CD4-positive, alpha-beta T cell treated with Interferon gamma for 1 hour (primary cell): ENCODE data around the gene ECE1.

Experiments used
- DNase-seq: peaks from one replicate; pipeline ENCODE4 v3.0.0-alpha.2; 2020

Gene ECE1

DNA sequence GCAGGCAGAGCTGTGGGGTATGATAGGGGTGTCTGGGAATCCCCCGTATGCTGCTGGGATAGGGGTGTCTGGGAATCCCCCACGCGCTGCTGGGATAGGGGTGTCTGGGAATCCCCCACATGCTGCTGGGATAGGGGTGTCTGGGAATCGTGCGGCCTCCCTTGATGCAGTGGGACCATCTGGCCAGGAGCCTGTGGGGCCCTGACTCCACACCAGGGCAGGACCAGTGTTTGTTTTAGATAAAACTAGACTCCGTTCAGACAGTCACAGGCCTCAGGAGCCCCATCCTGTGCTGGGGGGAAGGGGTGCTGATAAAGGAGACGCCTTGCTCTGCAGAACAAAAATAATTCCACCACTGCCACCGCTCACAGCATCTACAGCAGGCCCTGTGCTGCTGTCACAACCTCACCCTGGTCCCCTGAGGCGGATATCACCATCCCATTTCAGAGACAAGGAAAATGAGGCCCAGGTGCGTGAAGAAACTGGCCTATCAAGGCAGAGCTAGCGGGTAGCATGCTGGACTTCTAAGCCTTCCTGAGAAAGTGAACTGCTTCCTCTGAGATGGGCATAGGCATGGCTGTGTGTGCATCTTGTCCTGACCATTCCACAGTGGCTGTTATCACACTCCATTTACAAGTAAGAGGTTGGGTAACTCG, 24.0 kb downstream of the ECE1 start:
- no peak for DNase-seq

DNA sequence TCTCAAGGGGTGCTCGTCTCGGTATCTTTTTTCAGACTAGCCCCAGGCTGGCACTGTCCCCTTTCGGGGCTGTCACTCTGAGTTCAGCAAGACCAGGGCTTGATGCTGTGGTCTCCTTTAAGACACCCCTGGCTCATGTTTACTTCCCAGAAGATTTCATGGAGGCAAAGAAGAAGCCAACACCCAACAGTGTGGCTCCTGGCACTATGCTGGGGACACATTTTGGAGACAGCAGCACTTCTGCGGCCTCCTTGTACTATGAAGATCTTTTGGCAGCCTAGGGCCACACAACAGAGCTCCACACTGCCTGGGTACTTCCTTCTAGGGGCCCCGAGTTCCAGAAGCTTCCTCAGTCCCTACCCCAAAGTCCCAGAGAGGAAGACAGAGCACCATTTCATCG, 24.6 kb downstream of the ECE1 start:
- DNase-seq, result no peak

DNA sequence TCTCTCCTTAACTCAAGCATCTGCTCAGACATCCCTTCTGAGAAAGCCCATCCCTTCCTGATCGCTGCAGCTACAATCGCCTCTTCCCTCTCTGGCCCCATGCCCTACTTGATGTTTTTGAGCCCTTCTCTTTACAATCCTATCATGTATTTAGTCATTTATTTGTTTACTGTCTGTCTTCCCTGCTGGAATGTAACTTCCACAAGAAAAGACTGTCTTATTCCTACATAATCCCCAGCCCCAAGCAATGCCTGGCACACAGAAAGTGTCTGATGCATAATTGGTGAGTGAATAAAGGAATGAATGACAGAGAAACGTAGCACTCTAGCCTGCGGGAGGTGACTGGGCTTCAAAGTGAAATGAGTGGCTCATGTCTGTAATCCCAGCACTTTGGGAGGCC, 25.4 kb downstream of the ECE1 start:
- no peak for DNase-seq

DNA sequence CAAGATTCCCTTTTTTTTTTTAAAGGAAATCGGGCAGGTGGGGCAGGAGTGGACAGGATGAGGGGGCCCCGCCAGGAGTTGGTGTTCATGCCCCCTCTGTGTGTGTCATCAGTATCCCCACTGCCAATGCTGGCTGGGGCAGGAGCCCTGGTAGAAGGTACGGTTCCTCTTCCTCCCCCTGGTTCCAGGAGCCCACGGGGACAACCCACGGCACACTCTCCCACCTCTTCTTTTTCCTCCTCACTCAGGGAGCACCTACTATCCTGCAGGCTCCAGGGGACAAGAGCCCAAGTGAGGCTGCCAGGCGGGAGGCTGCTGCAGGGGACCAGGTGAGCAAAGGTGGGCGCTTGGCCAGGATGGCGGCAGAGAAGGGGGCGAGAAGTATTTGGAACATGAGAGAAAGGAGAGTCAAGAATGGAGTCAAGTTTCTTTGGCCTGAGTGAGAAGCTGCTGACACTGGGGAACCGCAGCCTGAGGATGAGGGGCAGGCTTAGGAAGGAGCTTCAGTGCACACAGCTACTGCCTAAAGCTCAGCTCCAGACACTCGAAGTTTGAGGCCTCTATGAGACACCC, 26.5 kb downstream of the ECE1 start:
- no peak for DNase-seq

DNA sequence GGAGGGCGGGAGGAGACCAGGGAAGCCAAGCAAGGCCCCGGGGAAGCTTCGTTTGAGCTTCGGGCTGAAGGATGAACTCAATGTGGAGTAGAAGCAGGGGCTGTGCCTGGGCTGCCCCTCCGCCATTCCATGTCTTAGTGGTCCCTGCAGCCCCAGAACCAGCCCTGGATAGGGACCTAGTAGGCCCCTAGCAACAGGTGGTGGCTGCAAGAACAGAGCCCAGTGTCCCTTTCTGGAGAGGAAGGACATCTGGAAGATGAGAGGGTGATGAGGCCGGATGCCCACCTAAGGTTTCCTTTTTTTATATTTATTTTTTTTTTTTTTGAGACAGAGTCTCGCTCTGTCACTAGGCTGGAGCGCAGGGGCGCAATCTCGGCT, 27.2 kb downstream of the ECE1 start:
- no peak for DNase-seq

DNA sequence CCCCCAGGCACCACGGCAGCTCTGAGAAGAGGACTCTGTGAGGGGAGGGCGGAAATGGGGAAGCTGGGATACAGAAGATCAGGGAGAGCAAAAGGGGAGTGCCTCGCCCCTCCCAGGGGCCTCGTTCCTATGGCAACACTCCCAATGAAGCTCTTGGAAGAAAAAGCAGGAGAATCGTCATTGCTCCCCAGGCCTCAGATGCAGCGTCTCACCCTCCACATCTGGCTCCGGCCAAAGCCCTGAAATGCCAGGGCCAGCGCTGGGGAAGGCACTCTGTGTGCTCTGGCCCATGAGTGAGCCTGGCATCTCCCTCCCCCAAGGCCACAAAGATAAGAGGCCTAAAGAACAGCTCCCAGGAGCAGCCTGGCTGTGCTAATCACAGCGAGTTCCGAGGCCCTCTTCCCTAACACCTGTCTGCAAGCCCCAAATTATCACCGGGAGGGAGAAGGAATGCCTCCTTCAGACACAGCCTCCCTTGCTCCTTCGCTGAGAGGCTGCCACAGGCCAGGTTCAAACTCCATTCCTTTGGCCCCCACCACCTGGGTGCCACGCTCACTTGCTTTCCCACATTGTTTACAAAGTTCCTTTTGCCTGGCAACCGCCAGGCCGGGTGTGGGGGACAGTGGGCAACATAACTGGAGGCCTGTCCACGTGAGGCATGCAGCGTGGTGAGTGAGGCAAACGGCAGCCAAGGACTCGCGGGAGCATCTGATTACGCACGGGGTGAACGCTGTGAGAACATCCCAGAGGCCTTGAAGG, 27.8 kb downstream of the ECE1 start:
- no peak for DNase-seq

DNA sequence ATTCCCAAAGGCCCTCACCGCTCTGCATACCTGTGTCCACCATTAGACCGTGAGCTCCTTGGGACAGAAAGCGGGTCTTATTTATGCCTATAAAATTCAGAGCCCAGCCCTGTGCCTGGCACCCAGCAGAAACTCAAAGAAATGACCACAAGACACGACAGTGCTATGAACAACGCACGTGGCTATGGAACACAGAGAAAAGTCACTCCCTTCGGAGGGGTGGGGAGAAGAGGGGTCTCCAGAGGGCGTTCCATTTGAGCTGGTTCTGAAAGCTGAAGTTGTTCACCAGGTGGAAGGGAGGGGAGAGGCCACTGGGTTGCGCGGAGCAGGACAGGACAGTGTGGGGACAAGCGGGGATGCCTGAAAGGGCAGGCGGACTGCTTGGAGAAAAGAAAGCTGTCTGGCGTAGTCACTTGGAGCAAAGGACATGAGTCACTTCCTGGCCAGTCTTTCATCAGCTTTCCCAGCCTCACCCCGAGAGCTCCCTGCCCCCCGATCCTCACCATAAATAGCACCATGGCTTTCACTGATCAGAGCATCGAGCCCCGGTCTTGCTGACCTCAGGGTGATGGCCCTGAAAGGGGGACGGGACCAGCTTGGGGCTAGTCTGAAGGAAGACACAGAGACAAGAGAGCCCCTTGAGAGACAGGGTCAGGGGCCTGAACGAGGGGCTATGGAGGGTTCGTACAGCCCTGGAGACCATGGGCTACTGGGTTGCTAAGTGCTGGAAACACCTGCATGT, 28.5 kb downstream of the ECE1 start:
- peak; percentile 58 for DNase-seq

DNA sequence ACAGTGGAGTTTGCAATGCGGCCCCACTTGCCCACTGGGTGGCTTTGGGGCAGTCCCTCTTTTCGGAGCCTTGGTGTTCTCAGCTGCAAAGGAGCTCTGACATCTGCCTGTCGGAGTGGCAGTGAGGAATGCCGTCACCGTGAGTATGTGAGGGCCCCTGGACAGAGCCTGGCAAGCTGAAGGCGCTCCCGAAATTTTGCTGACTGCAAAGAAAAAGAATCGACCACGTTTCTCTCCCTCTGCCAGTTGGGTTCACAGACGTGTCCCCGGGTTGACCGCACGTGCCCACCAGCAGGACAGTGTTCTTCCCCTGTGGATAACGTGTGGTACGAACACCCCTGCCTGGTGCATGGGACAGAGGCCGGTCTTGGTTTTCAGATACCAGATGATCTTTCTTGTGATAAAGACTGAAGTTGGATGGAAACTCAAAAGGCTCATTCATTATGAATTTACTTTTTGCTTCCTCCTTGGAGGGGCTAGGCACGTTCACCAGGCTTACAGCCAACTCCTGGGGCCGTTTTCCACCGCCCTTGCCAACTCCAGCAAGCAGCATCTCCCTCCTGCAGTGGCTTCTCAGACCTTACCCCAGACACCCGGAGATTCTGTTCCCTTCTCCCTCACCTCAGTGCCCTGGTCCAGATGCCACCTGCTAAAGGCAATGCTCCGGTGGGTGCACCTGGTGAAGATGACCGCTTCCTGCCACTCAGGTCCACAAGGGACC, 29.7 kb downstream of the ECE1 start:
- DNase-seq, result no peak

DNA sequence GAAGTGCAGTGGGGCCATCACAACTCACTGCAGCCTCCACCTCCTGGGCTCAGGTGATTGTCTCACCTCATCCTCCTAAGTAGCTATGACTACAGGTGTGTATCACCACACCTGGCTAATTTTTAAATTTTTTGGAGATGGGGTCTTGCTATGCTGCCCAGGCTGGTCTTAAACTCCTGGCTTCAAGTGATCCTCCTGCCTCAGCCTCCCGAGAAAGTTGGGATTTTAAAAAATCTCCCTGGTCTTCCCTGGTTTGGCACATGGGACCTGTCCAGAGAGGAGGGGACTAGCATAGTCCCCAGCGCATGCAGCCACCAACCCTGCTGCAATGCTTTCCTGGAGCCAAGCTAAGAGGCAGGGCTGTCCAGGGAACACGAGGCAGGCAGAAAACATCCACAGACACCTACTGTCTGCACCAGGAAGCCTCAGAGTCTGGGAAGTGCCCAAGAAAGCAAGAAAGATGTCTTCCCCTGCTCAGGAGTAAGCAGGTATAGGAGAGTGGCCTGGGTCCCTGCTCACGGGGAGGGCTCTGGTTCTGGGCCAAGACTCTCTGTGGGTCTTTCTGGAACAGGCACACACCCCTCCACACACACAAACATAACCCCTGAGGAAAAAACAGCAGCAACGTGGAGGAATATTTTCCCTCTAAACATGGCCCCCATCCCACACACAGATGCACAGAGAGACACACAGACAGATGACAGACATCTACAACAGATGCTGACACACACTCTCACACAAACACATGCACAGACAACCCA, 30.8 kb downstream of the ECE1 start:
- no peak for DNase-seq

DNA sequence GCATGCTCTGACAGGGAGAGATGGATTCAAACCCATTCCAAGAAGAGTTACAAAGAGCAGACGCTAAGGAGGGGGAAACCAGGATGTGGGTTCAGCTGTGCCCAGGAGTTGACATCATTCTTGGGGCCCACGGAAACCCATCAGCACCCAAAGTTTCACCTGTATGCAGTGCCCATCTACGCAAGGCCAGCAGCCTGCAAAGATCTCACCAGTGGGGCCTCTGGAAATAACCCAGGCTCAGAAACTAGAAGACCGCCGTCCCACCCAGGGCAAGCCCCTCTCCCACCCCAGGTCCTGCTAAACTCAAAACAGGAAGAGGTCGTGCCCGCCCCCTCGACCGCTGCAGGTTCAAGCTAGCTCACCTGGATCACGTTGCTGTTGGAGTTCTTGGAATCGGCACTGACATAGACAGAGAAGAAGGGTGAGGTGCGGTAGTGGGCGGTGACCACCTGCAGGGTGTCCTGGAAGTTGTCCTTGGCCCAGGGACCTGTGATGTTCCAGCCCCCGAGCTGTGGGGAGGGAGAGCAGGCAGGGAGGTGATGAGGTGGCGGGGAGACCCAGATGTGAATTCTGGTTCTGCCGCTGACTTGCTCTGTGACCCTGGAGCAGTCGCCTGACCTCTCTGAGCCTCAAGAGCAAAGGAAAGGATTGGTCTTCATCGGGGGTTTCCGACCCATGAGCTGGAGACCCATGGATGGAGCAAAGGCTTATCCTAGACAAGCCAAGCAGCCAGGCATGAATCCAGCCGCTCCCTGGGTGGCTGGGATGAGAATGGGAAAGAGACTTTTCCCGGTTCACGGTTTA, 31.7 kb downstream of the ECE1 start:
- DNase-seq, result no peak

DNA sequence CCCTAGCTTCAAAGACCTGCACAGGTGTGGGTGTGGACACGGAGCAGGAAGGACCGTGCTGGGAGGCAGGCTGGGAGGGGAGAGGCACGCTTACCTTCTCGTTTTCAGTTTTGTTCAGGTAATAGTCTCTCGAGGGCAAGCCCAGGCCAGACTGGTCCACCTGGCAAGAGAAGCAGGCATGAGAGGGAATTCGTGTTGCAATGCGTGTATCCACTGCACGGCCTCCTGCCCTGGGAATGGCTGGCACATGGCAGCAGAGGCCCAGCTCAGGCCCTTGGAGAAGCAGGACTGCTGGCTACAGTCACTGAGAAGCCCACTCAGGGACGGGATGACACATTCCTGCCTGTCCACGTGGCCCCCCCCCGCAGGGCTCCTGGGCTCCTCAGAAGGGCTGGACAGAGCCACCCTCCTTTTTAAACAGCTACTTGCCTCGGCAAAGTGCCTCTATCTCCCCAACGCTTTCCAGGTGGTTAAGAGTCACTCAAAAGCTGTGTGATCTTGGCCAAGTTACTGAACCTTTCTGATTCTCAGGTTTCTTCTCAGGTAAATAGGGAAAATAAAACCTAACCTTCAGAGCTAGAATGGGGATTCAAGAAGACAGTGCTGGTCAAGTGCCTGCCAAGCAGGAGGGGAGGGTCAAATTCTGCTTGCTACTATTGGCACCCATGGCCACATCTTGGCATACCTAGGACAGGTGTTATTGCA, 32.7 kb downstream of the ECE1 start:
- no peak for DNase-seq

DNA sequence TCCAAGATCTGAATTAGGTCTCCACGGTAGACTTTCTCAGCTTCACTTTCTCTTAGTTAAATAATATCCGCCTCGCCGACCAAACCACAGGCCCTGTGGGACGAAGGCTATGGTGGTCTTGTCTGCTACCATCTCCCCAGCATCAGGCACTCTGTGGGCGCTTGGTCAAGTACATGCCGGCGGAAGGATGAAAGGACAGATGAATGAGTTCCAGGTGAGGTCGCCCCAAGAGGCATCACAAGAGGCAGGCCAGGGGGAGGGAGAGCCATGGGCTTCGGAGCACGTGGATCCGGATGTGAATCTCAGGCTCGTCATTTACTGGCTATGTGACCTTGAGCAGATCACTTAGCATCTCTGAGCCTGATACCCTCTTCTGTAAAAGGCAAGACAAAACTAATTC, 33.5 kb downstream of the ECE1 start:
- no peak for DNase-seq

DNA sequence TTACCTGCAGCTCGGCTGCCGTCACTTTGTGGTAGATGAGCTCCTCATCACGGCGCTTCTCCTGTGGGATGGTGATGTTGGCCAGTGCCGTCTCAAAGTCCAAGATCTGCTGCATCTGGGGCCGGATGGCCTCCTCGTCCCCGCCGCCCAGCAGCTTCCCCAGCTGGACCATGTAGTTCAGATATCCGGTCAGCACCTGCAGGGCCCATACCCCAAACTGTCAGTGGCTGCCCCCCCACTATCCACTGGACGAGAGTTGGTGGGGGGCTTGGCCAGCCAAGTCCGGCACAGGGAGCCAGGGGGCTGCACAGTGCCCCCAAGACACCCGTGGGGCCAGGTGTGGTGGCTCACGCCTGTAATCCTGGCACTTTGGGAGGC, 34.3 kb downstream of the ECE1 start:
- DNase-seq, result no peak

DNA sequence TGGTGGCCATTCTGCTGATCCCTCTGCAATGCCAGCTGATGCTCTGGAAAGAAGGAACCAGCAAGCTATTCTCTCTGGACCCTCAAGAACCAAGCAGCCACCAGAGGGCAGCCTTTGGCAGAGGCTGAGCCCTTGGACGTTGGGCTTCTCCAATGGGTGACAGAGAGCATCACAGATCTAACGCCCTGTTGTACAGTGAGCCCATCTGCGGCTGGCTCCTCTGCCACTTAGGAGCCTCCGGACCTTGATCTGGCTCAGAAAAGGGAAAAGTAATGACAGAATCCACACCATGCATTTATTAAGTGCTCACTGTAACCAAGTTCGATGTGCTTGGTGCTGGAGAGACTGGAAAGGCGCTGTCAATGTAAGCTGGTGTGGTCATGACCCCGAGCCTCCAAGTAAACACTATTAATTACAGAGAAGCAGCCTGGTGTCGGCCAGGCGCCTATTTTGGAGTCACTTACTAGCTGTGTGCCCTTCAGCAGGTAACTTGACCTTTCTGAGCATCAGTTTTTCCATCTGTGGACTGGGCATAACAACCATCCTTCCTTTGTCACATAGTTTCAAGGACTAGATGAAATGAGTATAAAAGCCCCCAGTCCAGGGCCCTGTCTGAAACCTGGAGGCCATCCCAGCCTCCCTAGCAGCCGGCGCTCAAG, 34.9 kb downstream of the ECE1 start:
- DNase-seq, result peak; percentile 79

DNA sequence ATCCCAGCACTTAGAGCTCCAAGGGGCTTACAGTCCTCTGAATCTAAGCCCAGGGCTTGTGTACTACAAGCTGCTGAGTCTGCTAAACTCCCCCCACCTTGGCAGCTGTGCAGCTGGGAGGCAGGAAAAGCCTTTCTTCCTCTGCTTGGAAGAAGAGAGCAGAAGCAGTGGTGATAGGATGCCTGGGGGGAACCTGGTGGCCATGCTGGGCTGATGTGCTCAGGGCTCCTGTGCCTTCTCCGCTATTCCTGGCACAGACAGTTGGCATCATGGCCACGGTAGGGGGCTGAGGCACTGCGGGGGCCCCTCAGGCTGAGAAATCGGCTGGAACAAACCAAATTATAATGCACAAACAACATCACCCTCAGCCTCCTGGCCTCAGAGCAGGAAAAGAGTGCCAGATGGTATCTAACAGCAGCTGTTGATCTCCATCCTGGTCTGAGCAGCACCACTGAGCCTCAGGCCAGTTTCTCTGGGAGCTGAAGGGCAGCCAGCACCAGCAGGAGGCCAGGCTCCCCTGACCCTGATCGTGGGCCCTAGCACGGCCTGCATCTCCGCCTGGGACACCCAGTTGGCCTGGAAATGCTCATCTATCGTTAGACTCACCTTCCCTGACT, 35.8 kb downstream of the ECE1 start:
- DNase-seq, result no peak

DNA sequence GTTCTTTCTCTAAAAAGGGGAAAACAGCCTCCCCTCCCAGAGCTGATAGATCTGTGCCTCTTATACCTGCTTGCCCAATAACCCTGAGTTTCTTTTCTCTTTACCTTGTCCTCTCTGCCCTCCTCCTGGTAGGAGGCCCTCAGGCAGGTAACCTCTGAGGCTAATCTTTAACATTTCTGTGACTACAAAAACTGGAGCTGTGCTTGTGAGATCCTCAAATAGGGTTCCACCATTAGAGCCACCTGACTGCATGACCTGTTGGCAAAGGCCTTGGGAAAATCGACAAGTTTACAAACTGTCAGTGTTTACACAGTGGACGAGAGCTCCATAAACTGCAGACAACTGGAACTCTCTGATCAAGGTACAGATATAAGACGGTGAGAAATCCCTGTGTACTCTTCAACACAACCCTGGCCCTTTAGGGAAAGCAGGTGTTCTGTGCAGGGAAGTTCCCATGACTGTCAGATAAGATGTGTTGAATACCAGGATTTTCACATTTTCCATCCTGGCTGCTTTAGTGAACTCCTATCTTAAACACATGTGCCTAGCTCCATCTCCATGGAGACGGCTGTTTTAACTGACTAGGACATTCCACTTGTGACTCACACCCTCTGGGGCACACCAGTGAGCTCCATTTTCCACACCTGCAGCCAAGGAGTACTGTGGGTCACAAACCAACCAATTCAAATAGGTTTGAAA, 38.3 kb downstream of the ECE1 start:
- DNase-seq, result no peak

DNA sequence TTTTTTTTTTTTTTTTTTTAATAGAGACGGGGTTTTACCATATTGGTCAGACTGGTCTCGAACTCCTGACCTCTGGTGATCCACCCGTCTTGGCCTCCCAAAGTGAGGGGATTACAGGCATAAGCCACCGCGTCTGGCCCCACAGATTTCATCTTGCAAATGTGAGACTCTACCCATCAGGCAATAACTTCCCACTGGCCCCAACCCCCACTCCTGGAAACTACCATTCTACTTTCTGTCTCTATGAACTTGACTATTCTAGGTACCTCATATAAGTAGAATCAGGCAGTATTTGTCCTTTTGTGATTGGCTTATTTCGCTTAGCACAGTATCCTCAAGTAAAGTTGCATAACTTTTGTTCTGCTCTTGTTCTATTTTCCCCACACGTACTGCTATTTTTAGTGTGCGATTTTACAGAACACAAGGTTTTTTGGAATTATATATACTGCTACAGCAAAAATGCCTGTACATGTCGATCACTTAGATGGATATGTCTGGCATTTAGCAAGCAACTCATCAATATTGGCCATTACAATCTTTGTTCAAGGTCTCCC, 40.2 kb downstream of the ECE1 start:
- no peak for DNase-seq

DNA sequence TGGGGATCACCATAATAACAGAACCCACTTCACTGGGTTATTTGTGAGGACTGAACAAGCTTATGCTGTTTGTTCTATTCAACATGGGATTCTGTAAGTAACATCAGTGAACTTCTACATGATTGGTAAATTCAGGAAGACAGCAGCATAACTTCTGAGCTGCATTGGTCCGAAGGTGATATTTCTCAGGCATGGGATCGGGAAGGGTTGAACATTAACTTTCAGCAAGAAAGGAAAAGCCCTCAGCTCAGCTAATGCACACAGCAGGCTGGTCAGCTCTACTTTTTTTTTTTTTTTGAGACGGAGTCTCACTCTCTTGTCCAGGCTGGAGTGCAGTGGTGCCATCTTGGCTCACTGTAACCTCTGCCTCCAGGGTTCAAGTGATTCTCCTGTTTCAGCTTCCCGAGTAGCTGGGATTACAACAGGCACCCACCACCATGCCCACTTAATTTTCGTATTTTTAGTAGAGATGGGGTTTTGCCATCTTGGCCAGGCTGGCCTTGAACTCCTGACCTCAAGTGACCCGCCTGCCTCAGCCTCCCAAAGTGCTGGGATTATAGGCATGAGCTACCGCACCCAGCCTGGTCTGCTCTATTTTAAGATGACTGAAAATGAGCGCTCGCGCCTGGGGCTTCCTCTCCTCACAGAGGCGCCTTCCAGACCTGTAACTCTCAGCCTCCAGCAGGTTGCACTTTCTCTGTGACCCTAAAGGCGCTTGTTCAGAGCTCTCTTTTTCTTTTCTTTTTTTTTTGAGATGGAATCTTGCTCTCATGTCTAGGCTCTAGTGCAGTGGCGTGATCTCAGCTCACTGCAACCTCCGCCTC, 42.2 kb downstream of the ECE1 start:
- DNase-seq, result no peak
